DMS53 treated with DMSO at 0.1 percent for 48 hours (cell line): ENCODE measurements around the gene FGGY.
A peak's percentile ranks its signal among the peaks of the same experiment; 100 is the strongest.
"Not testable (repeated sequence)": the region's sequence is repeated elsewhere in the genome, so short reads cannot be mapped to it uniquely, and the experiment has no call there.

ENCODE experiments used
- DNase-seq: peaks from one replicate; lab custom pipeline; 2025; ENCODE audit not compliant: unreplicated experiment; lab: John Stamatoyannopoulos, UW

Gene FGGY

DNA sequence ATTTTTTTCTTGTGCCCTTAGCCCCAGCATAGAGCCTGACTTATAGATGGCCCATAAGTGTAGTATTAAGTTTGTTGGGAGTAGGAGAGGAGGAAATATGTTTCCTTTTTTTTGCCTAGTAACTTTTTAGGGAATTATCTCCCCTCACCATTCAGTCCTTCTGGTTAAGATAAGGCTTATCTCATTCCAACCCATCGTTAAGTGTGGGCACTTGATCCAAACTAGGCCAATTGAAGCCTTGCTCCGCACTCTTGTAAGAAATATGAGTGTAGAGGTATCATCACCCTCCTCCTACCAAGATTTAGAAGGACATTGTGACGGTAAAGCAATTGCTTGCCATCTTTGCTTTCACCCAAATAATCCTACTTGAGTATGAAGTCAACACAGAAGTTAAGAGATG lies 8.8 kb upstream of the FGGY start:
- no peak for DNase-seq

DNA sequence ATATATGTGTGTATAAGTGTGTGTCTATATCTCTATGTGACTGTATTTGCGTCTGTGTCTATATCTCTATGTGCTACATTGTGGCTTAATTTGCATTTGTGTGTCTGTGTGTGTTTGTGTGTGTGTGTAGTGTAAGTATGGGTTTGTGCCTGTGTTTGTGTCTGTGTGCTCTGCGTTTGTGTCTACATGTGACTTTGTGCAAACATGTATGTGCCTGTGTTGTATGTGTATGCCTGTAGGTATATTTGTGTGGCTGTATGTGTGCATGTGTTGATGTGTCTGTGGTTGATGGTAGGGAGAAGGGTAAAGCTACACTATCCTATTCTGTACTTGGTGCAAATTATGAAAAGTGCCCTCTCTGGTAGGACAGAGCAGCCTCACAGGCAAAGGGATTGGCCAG lies 7.3 kb upstream of the FGGY start:
- DNase-seq = no peak

DNA sequence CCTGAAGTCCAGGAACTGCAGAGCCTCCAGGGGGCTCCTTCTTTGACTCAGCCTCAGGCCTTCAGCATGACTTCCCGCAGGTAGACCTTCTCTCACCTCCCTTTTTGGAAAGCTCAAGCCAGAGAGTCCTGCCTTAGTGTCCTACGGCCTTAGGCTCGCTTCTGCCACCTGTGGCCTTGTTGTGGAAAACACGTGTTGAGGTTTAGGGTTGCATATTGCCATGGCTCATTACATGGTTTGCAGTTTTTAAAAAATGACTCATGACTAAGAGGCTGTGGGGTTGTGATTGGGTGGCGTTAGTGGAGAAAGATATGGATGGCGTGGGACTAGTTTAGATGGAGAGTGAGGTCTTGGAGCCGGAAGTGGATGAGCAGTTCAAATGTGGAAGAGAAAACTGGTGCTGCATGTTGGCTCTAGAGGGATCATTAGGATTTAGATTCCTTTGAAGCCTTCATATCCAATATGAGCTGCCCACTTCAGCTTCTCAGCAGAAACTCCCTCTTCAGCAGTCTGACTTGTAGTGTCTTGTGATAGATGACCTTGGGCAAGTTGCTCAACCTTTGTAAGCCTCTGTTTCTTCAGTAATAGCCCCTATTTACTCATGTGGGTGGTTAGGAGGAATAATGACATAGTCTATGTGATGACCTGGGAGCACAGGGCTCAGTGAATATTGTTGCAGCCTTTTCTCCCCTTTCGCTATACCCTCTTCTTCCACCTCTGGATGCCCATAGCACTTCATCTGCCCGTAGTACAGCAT lies 6.5 kb upstream of the FGGY start:
- peak; percentile 92 for DNase-seq

DNA sequence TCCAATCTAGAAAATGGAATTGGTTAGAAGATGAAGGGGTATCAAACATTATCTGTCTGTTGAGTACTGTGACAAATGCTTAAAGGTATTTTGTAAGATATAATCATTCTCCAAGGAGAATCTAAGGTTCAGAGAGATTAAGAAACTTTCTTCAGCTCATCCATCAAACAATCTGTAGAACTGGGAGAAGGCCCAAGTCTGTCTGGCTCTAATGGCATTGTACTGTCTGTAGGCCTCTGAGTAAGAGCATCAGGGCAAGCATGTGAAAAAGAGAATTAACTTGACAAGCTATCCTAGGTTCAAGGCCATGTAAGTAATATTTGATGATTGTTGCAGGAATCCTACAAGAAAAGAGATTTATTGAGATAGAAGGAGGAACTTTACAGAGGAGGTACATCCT lies 5.3 kb upstream of the FGGY start:
- no peak for DNase-seq

DNA sequence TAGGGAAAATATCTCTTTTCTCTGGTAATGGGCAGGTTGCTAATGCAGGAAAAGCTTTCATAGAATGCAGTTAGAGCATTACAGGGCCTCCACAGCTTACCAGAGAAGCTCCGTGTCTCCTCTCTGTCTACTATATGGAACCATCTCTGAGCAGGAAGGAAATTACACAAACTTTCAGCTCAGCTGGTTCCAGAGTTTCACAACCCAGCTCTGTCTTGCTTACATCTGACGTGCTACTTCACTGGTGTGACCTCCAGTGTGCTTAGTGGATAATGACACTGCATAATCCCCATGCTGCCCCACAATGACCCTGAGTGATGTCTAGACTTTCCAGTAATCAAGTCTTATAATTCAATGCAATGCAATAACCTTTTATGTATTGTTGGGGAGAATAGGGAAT lies 4.3 kb upstream of the FGGY start:
- DNase-seq = no peak

DNA sequence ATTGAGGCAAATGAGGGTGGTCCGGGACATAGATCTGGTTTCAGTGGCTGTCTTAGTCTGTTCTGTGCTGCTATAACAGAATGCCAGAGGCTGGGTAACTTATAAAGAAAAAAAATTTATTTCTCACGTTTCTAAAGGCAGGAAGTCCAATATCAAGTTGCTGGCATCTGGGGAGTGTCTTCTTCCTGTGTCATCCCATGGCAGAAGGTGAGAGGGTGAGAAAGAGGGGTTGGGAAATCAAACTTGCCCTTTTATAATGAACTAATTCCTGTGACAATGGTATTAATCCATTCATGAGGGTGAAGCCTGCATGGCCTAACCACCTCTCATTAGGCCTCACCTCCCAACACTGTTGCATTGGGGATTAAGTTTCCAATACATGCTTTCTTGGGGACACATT lies 3.7 kb upstream of the FGGY start:
- DNase-seq = no peak

DNA sequence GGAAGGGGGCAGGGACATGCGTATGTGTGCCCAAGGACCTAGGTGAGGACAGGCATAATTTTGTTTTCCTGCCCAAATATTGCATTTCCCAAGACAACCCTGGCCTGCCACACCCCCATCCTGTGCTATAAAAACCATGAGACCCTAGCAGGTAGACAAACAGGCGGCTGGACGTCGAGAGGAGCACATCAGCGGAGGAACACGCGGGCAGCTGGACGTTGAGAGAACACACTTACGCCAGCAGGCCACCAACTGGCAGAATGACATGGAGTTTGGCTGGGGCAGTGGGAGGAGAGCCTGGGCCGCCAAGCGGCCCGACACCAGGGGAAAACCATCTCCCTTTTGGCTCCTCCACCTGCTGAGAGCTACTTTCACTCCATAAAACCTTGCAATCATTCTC lies 3.0 kb upstream of the FGGY start:
- DNase-seq = no peak

DNA sequence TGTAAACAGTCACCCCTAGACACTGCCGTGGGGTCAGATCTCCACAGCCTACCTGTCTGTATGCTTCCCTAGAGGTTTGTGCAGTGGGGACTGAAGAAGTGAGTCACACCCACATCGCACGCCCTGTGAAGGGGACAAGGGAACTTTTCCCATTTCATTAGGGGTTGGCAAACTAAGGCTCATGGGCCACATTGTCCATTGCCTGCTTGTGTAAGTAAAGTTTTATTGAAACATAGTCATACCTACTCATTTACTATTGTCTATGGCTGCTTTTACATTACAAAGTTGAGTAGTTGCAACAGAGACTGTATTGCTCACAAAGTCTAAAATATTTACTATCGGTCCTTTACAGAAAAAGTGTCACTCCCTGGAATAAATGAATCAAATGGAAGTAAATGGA lies 2.5 kb upstream of the FGGY start:
- DNase-seq = no peak

DNA sequence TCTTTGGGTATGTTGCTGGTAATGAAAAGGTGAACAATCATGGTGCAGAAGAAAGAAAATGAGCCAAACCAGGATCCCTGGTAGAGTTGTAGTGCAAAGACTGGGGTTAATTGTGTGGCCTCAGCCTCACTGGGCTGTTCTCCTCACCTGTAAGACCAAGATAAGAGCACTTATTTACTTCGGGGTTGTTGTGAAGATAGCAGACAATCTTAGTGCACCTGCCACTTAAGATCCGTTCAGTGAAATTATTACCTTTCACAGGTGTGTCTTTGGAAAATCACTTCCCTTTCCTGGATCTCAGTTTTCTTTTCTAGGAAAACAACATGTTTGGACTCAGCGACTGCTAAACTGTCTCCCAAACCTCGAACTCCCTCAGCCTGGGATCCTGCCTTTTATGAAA lies 1.3 kb upstream of the FGGY start:
- peak; percentile 57 for DNase-seq

DNA sequence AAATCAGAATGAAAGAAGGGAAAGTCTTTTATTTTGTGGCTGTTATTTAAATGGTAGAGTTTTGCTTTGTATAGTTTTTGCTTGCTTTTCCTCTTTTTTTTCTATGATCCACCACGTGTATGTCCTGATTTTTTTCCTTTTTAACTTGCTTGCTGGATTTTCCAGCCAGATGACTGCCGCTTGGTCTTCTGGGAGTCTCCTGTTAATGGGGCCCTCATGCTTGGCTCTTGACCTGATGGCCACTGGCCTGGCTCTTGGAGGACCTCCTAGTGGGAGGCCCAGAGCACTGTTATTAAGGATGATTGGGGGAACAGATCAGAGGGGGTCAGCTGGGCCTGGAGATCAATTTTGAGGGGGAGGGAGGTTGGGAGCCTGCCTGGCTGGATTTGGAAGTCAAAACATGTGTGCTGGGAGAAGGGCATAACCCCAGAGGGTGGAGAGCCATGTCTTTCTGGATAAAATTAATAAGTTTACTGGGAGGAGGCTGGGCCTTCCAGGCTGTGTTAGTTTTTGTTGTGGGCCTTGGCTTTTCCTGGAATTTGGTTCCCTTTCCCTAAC lies 1.2 kb downstream of the FGGY start:
- DNase-seq = no peak

DNA sequence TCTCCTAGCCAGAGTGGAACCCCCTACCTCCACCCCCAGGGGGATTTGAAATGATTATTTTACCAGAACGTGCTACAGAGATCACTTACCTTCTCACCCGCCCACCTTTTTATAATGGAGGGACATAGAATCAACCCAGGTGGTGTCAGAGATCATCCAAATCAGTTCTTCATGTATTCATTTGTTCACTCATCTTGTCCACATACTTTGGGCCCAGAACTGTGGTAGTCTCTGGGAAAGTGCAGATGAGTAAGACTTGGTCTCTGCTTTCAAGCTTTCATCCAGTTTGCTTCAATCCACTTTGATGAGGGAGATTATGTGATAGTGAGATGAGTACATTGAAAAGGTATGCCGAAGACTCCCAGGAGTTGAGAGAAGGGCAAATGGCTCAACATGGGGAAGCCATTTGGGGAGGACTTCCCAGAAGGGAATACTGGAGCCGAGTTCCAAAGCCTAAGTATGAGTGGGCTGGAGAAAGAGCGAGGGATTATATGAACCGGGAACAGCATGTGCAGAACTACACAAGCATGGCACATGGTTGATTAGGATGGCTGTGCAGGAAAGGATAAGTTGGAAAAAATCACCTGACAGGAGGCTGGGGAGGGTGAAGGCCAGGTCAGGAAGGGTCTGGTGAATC lies 1.9 kb downstream of the FGGY start:
- no peak for DNase-seq

DNA sequence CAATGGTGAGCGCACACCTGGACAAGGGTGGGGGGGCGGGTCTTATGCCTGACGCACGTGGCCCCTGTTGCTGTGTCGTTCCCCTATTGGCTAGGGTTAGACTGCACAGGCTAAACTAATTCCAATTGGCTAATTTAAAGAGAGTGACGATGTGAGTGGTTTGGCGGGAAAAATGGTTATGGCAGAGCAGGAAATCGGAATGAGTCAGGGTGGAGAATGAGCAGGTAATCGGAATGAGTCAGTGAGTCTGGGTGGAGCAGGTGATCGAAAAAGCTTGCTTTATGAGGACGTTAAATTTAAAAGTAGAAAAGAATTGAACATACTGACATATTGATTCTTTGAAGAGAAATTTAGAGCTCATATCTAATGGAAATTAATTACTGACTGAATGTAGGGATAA lies 2.8 kb downstream of the FGGY start:
- not testable (repeated sequence) for DNase-seq

DNA sequence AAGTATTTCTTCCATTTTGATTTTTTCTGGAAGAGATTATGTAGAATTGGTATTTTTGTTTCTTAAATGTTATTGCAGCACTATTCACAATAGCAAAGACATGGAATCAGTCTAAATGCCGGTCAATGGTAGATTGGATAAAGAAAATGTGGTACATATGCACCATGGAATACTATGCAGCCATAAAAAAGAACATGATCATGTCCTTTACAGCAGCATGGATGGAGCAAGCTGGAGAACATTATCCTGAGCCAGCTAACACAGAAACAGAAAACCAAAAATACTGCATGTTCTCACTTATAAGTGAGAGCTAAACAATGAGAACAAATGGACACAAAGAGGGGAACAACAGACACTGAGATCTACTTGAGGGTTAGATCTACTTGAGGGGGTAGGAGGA lies 5.4 kb downstream of the FGGY start:
- no peak for DNase-seq

DNA sequence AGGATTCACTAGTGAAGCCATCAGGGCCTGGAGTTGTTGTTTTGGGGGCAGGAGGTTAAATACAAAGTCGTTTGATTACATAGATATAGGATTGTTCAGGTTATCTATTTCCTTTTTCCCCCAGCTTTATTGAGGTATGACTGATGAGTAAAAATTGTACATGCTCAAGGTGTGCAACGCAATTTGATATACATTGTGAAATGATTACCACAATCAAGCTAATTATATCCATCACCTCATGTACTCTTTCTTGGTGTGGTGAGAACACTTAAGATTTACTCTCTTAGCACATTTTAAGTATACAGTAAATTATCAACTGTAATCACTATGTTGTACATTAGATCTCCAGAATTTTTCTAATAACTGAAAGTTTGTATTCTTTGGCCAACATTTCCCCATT lies 6.0 kb downstream of the FGGY start:
- no peak for DNase-seq

DNA sequence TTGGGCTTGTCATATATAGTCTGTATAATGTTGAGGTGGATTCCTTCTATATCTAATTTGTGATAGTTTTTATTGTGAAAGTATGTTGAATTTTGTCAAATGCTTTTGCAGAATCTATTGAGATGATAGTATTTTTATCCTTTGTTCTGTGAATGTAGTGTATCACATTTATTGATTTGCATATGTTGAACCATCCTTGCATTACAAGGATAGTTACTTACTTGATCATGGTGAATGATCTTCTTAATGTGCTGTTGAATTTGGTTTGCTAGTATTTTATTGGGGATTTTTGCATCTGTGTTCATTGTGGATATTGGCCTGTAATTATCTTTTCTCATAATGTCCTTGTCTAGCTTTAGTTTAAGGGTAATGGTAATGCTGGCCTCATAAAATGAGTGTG lies 8.3 kb downstream of the FGGY start:
- no peak for DNase-seq

DNA sequence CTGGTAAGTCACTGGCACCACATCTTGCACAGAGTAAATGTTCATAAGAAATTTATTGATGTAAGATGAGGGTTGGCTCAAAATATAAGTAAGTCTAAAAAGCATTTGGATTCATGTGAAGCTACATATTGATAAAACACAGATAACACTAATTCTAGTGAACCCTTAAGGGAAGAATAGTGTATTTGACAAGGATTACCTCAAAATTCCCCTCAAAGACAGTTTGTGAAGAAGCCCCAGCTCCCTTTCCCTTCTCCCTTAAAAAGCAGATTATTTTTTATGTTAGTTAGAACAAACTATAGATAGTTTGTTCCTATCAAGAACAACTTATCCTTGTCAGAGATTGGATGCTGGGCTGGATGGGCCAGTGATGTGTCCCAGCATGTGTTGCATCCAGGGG lies 10.7 kb downstream of the FGGY start:
- no peak for DNase-seq

DNA sequence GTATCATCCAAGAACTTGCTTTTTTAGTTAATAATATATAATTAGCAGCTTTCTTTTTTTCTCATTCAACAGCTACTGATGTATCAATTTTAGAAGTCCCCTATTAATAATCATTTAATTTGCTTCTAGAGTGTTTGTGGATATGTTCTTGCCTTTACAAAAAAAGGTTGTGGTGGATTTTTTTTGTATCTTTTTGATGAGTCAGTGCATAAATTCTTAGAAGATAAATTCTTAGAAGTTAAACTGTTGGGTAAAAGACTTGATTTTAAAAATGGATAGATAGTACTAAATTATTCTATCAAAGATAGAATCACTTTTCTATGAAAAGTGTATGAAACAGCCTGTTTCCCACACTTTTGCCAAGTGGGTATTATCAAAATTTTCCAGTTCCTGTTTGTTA lies 11.9 kb downstream of the FGGY start:
- DNase-seq = no peak

DNA sequence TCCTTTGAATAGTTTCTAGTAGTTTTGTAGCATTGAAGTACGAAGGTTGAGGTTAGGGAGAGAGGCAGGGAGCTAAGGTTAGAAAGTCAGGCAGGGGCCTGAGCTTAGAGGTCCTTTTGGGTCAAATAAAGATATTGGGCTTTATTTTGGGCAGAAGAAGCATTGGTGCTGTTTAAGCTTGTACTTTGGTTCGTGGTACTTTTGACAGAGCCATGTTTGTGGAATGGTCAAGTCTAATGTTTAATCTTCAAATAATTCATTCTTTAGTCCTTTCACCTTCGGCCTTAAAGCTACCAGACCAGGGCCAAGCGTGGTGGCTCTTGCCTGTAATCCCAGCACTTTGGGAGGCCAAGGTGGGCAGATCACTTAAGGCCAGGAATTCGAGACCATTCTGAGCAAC lies 12.5 kb downstream of the FGGY start:
- no peak for DNase-seq

DNA sequence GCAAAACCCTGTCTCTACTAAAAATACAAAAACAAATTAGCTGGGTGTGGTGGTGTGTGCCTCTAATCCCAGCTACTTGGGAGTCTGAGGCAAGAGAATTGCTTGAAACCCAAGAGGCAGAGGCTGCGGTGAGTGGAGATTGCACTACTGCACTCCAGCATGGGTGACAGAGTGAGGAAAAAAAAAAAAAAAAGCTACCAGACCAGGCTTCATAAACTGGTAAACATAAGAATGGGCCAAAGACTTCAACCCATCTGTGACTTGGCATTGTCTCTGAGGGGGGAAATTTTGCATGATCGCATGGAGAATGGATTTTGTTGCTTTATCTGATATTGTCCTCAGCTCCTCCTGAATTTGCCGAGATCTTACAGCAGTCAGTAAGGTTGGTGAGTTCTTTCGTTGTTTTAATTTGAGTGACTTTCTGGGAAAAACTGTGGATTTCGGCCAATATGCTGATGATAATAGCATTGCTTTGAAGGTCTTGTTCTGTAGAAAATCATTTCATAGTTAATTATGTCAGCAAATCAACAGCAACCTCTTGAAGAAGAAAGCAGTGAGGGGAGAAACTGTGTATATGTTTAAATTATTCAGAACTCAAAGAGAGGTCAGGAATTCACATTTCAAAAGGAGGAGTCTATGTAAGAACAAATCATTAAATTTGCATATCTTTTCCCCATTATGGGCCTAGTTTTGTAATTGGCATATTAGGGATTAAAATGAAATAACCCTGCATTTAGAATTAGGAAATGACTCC lies 13.1 kb downstream of the FGGY start:
- no peak for DNase-seq

DNA sequence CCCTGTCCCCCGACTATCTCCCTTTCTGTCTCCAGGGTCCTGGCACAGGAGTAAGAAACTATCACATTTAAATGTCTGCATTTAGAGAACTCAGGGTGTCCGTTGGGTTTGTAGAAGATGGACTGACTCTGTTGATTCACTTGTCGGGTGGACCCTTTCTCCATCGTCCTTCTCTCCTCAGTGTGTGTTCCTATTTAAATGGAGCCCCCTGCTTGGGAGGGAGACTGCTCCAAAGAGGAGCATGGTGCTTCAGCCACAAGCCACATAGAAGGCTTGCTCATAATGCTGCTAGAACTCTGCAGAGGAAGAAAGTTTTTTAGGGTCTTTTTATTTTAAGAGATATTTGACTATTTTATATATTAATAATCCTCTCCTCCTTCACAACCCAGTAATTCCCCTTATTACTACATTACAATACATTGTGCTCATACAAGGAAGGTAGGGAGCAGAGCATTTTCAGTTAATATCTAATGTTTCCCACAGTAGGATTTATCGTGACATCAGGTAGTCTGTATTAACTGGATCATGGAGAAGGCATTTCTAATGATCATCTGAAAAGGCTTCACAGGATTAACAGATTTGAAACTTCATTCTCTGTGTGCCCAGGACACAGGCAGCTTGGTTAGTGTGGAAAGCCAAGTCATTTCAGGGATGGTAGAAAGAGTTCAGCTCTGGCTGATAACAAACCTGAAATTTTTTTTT lies 13.8 kb downstream of the FGGY start:
- DNase-seq = no peak

DNA sequence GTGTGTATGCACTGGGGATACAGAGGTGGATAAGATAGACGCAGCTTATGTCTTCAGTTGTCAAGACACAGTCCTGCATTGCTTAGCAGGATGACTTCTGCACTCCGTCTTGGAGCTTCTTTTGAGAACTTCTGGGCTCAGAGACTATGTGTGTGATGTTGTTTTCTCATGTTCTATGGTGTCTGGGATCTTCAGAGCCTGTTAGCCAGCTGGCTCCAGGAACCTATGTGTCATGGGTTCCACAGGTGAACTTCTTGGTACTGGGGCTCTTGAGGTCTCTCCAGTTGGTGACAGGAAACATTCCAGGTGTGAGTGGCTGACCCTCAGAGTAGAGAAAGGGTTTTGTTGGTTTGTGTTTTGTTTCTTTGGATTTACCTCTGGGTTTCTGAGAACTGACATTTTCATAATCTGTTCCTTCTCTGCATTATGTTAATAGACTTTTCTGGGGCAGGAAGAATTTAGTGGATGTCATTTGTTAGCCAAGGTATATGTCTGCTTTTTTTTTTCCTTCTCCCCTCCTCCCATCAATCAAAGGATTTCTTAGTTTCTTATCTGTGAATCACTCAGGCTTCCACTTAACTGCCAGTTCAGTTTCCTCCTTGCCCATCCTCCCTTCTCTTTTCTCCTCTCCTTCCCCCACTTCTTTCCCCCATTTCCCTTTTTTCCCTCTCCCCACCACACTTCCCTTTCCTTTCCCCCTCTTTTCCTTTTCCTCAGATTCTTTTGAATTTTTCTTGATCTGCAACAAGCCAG lies 18.1 kb downstream of the FGGY start:
- no peak for DNase-seq
